ENCODE measurements around the gene HAL. TPM values are rescaled to one million over a fixed set of nuclear protein-coding genes. Genes with fewer than 3 reads are reported as not detected.

Gene HAL
- total and polyA plus RNA-seq, 2 of the 8 experiments (the other 6 are each of a cell fraction or from before 2014, with no cell fraction given): 0.12 to 0.17 TPM

GRCh38 chr12:96044017-96044942 lies 48.1 kb upstream of the HAL start:
- no peak overlapping the region for H2BK12ac ChIP-seq (ENCODE audit: low read depth, low read length)
- H3K4ac ChIP-seq (replicated peaks; ENCODE audit: insufficient read length, low read depth, low read length): no peak overlapping the region
- no peak overlapping the region for H2BK20ac ChIP-seq (ENCODE audit: low read length)
- ChIA-PET POLR2A (ENCODE audit: partially characterized antibody) (no interaction called here), CTCF (ENCODE audit: partially characterized antibody) (no interaction called here)
- H3K23me2 ChIP-seq (ENCODE audit: low read depth, low read length): no peaks in the 10 kb centered on the region; the same call in 1 of the 2 replicates
- no peak overlapping the region for H2BK120ac ChIP-seq (replicated peaks; ENCODE audit: low read depth, low read length)
- no peaks in the 10 kb centered on the region for H3K27me3 ChIP-seq (replicated peaks in 1 of 4; ENCODE audit: control insufficient read depth in 3 of 4, extremely low read depth in 1 of 4, insufficient read depth in 3 of 4, low read length in 3 of 4)
- H3K27ac ChIP-seq (ENCODE audit: low read depth, low read length): no peak overlapping the region
- no peak overlapping the region for H4K5ac ChIP-seq (ENCODE audit: insufficient read length, low read depth, low read length)
- H3K23ac ChIP-seq (ENCODE audit: insufficient read length): no peak overlapping the region
- no peak overlapping the region for H4K8ac ChIP-seq (ENCODE audit: extremely low read depth, insufficient read depth, low read length)
- no peak overlapping the region for H3K56ac ChIP-seq (replicated peaks; ENCODE audit: insufficient read length, low read depth, low read length)
- H2BK15ac ChIP-seq (ENCODE audit: low read length): no peak overlapping the region
- FAIRE-seq (no peak), DNase-seq (ENCODE audit: low read depth in 1 of 2, low spot score in 2 of 2) (no peak)
- H3K79me1 ChIP-seq (ENCODE audit: low read depth, low read length): no peaks in the 10 kb centered on the region
- no peak overlapping the region for H3K14ac ChIP-seq (ENCODE audit: insufficient read length)
- H4K20me1 ChIP-seq (replicated peaks in 1 of 2; ENCODE audit: control insufficient read depth in 1 of 2, insufficient read depth in 2 of 2, low read length in 2 of 2): no peaks in the 10 kb centered on the region
- no peak overlapping the region for H3K18ac ChIP-seq (ENCODE audit: extremely low read depth, low read length)
- H3K79me2 ChIP-seq (ENCODE audit: control insufficient read depth in 1 of 2, insufficient read depth in 2 of 2, low read length in 2 of 2): no peaks in the 10 kb centered on the region
- 73% methylated on average over 10 of the region's 10 CpGs; no CpG with 5 or more reads in 1 of the 2 experiments for WGBS, 2 experiments (ENCODE audit: extremely low coverage in 1 of 2, insufficient coverage in 1 of 2, insufficient read length in 1 of 2, insufficient replicate concordance in 2 of 2, low coverage in 1 of 2, low lambda C conversion rate in 2 of 2, missing lambda C conversion rate in 1 of 2)
- H3K4me1 ChIP-seq (replicated peaks in 1 of 4; ENCODE audit: control insufficient read depth in 3 of 4, insufficient read depth in 4 of 4, low read length in 3 of 4): no peaks in the 10 kb centered on the region
- H4K91ac ChIP-seq (replicated peaks; ENCODE audit: insufficient read length, low read length): no peak overlapping the region
- no peak overlapping the region for H3K4me3 ChIP-seq (ENCODE audit: extremely low read depth in 1 of 4, insufficient read depth in 2 of 4, low read depth in 3 of 4, low read length in 4 of 4)
- H3K36me3 ChIP-seq (ENCODE audit: control insufficient read depth in 2 of 4, insufficient read depth in 4 of 4, low read length in 3 of 4): no peaks in the 10 kb centered on the region
- H2BK5ac ChIP-seq (ENCODE audit: low read depth, low read length): no peak overlapping the region
- no peak overlapping the region; a peak in 1 of 7 replicates for H3K9ac ChIP-seq (replicated peaks in 1 of 4; ENCODE audit: extremely low read depth in 1 of 4, low read depth in 3 of 4, low read length in 3 of 4)
- H2AK5ac ChIP-seq (ENCODE audit: low read depth, low read length): no peak overlapping the region
- no peak overlapping the region for H2AFZ ChIP-seq (ENCODE audit: low read length)
- no peaks in the 10 kb centered on the region for H3K9me3 ChIP-seq (ENCODE audit: insufficient read depth in 2 of 2, low read depth in 1 of 2, low read length in 1 of 2)
- no peak overlapping the region for H3K4me2 ChIP-seq (ENCODE audit: insufficient read depth in 1 of 2, low read depth in 2 of 2, low read length in 2 of 2)
- TF ChIP-seq RAD21 (IDR thresholded peaks at IDR 0.05 in 1 of 2, conservative IDR thresholded peaks at IDR 0.05 in 1 of 2; ENCODE audit: low read depth in 2 of 2, low read length in 2 of 2) (no peak), NANOG (IDR thresholded peaks at IDR 0.05; ENCODE audit: insufficient read depth, low read depth, low read length, poor library complexity, severe bottlenecking) (no peak), SIX5 (IDR thresholded peaks at IDR 0.05; ENCODE audit: low read depth, low read length) (no peak), CBX8 (IDR thresholded peaks at IDR 0.05; ENCODE audit: borderline replicate concordance, low read depth, low read length) (no peak), CHD2 (IDR thresholded peaks at IDR 0.05; ENCODE audit: low read length) (no peak), CEBPB (IDR thresholded peaks at IDR 0.05; ENCODE audit: low read depth, low read length) (no peak), ASH2L (IDR thresholded peaks at IDR 0.05; ENCODE audit: low read length) (no peak), GTF2F1 (IDR thresholded peaks at IDR 0.05; ENCODE audit: borderline replicate concordance, low read depth, low read length) (no peak), CREB1 (IDR thresholded peaks at IDR 0.05) (no peak), CBX5 (IDR thresholded peaks at IDR 0.05; ENCODE audit: low read depth, low read length) (no peak), ATF3 (IDR thresholded peaks at IDR 0.05; ENCODE audit: insufficient read depth, low read depth, low read length) (no peak), RXRA (IDR thresholded peaks at IDR 0.05; ENCODE audit: insufficient read depth, low read depth, low read length) (no peak)
